HG03575 (cell line): ENCODE data around the gene APLP1.
"Not testable (repeated sequence)": the region's sequence is repeated elsewhere in the genome, so short reads cannot be mapped to it uniquely, and the experiment has no call there.

ENCODE experiments used
- ATAC-seq: cut with Tn5 transposase; IDR thresholded peaks from one replicate; pipeline ENCODE4 v1.9.1; 2021; ENCODE audit not compliant: unreplicated experiment, insufficient number of reproducible peaks, low FRiP score; ENCODE audit errors: extremely low read depth

Gene APLP1

GRCh38 chr19:35874392-35874930 lies 6.1 kb downstream of the APLP1 start:
- ATAC-seq = no peak

DNA sequence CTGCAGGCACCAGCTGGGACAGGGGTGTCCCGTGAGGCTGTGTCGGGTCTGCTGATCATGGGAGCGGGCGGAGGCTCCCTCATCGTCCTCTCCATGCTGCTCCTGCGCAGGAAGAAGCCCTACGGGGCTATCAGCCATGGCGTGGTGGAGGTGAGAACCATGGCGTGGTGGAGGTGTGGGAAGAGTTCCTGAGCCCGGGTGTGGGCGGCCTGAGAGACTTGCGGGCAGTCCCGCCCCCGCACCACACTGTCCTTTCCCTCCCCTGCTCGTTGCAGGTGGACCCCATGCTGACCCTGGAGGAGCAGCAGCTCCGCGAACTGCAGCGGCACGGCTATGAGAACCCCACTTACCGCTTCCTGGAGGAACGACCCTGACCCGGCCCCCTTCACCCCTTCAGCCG lies 10.7 kb downstream of the APLP1 start:
- no peak for ATAC-seq

DNA sequence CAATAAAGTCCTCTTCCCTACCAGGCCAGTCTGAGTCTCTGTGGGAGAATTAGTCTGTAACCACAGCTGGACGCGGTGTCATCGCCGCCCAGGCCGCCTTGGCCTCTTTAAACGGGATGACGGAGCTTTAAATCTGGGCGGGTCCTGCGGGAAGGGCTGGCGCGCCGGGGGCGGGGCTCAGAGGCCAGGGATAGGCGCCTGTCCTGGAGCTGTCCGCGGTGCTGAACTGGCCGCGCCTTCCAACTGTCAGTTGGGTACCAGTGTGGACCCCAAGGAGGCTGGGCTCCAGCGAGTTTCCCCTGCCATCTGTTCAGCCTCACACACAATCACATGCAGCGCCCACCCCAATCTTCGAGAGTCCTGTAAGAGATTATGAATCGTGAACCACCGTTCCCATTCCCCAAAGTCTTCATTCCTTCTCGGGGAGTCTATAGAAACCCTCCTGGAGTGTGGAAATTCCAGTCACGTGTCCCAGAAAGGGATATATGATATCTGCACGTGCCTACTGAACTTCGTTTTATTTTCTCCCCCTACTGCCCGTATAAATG lies 11.5 kb downstream of the APLP1 start:
- no peak for ATAC-seq

- ATAC-seq = no peak
Measured at GRCh38 chr19:35882114-35882832, 13.9 kb downstream of the APLP1 start.

GRCh38 chr19:35883882-35884281 lies 15.5 kb downstream of the APLP1 start:
- no peak for ATAC-seq

DNA sequence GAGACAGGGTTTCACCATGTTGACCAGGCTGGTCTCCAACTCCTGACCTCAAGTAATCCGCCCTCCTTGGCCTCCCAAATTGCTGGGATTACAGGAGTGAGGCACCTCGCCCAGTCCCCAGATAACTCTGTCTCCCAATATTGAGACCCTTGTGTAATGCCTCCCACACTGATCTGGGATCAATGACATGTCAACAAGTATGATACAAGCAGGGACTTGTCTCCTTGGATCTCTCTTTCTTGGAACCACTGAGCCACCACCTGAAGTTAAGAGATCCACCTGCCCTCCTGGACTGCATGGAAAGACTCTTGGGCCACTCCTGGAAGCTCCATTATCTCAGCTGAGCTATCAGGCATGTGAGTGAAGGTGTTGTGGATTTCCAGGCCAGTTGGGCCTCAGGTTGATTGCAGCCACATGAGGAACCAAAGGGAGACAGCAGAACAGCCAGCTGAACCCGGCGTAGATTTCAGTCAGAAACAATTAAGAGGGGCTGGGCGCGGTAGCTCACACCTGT lies 16.9 kb downstream of the APLP1 start:
- no peak for ATAC-seq

DNA sequence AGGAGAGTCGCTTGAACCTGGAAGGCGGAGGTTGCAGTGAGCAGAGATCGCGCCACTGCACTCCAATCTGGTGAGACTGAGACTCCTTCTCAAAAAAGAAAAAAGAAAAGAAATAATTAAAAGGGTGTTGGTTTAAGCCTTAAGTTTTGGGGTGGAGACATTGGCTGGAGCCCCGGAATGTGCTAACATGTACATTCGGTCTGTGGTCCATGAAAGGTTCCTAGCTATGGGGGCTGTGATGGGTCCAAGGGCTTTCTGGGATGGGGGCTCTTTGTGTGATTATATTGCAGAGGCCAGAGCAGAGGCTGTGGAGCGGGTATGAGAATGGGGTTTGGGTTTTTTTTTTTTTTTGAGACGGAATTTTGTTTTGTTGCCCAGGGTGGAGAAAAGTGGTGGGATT lies 17.5 kb downstream of the APLP1 start:
- no peak for ATAC-seq

- ATAC-seq = no peak
Measured at GRCh38 chr19:35887197-35887596, 18.8 kb downstream of the APLP1 start.

DNA sequence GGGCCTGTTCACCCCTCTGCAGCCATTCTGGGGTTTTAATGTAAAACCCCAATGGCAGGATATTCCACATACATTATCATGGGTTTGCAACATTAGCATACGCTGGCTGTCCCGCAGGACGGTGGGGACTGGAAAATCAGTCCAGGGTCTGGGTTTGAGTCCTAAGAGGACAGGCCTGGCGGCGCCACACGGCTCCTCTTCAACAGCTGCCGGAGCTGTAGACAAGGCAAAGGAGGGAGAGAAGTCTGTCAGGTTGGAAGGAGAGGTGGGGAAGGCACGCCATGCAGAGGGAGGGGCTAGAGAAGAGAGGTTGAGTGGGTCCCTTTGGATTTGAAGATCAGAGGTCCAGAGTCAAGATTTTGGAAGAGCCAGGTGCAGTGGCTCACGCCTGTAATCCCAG lies 20.0 kb downstream of the APLP1 start:
- ATAC-seq = no peak

DNA sequence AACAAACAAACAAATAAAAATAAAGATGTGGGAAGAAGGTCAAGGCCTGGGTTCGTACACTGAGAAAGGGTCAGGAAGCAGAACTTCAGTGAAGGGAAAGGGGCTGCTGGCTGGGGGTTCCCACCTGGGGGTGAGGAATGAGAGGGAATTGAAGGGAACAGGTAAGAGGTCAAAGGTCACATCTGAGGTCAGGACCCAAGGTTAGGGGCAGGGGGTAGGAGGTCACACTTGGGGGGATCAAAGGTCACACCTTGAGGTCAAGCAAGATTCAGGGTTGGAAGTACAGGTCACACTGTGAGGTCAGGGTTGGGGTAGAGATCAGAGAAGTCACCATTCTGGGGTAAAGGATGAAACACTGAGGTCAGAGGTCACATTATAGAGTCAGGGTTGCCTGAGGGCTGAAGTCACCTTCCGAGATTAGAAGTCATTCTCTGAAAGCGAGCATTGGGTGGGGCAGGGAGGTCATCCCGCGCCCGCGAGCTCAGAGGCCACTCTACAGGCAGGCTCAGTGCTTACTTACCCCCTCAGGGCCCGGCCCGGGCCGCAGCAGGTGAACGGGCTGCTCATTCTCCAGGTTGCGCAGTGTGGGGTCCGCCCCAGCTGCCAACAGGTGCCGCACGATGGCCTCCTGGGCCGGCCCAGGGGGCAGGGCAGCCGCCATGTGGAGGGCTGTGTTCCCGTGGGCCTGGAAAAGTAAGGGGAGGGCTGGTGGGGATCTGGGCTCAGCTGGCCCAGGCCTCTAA lies 21.2 kb downstream of the APLP1 start:
- ATAC-seq = no peak

GRCh38 chr19:35890113-35890650 lies 21.8 kb downstream of the APLP1 start:
- no peak for ATAC-seq

DNA sequence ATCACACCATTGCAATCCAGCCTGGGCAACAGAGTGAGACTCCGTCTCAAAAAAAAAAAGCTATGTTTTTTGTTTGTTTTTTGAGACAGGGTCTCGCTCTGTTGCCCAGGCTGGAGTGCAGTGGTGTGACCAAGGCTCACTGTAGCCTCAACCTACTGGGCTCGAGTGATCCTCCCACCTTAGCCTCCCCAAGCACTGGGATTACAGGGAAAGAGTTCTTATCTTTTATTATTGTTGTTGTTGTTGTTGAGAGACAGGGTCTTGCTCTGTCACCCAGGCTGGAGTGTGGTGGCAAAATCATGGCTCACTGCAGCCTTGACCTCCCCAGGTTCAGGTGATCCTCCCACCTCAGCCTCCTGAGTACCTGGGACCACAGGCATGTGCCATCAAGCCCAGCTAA lies 23.4 kb downstream of the APLP1 start:
- ATAC-seq = not testable (repeated sequence)

- no peak for ATAC-seq
Measured at GRCh38 chr19:35894342-35894741, 26.0 kb downstream of the APLP1 start.

- ATAC-seq = no peak
Measured at GRCh38 chr19:35895911-35896642, 27.7 kb downstream of the APLP1 start.

GRCh38 chr19:35896643-35897040 lies 28.3 kb downstream of the APLP1 start:
- no peak for ATAC-seq

- ATAC-seq = no peak
Measured at GRCh38 chr19:35897706-35898451, 29.5 kb downstream of the APLP1 start.

- ATAC-seq = no peak
Measured at GRCh38 chr19:35898499-35898809, 30.1 kb downstream of the APLP1 start.

- no peak for ATAC-seq
Measured at GRCh38 chr19:35899547-35900214, 31.3 kb downstream of the APLP1 start.
